ENCODE measurements around the gene FCRL3. TPM values are rescaled to one million over a fixed set of nuclear protein-coding genes. Genes with fewer than 3 reads are reported as not detected.

Gene FCRL3
- total RNA-seq, 1 donor from 2014 or later, result not detected

GRCh38 chr1:157646144-157646543, 54.4 kb downstream of the FCRL3 start:
- H3K4me3 ChIP-seq, result no peak overlapping the region
- no peaks in the 10 kb centered on the region for H3K9me3 ChIP-seq
- no peak overlapping the region for H3K27ac ChIP-seq
- no peak for DNase-seq (ENCODE audit: extremely low spot score in 2 of 2)
- intact Hi-C loops (cut with DNase I), result no loop called here
- TF ChIP-seq POLR2A (IDR thresholded peaks at IDR 0.05), result no peak
- TF ChIP-seq POLR2AphosphoS5 (IDR thresholded peaks at IDR 0.05; ENCODE audit: insufficient read depth in 1 of 2, low read depth in 1 of 2), result no peak
- TF ChIP-seq, protein P1, sequence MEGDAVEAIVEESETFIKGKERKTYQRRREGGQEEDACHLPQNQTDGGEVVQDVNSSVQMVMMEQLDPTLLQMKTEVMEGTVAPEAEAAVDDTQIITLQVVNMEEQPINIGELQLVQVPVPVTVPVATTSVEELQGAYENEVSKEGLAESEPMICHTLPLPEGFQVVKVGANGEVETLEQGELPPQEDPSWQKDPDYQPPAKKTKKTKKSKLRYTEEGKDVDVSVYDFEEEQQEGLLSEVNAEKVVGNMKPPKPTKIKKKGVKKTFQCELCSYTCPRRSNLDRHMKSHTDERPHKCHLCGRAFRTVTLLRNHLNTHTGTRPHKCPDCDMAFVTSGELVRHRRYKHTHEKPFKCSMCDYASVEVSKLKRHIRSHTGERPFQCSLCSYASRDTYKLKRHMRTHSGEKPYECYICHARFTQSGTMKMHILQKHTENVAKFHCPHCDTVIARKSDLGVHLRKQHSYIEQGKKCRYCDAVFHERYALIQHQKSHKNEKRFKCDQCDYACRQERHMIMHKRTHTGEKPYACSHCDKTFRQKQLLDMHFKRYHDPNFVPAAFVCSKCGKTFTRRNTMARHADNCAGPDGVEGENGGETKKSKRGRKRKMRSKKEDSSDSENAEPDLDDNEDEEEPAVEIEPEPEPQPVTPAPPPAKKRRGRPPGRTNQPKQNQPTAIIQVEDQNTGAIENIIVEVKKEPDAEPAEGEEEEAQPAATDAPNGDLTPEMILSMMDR (IDR thresholded peaks at IDR 0.05), result no peak
- no peaks in the 10 kb centered on the region for H3K27me3 ChIP-seq
- no peaks in the 10 kb centered on the region for H3K36me3 ChIP-seq
- H3K4me1 ChIP-seq, result no peaks in the 10 kb centered on the region

- Histone ChIP-seq H3K9me3 (no peaks in the 10 kb centered on the region), H3K4me3 (no peak overlapping the region), H3K4me1 (no peaks in the 10 kb centered on the region), H3K36me3 (no peaks in the 10 kb centered on the region), H3K27me3 (no peaks in the 10 kb centered on the region), H3K27ac (no peak overlapping the region)
- intact Hi-C loops (cut with DNase I), result no loop called here
- TF ChIP-seq POLR2AphosphoS5 (IDR thresholded peaks at IDR 0.05; ENCODE audit: insufficient read depth in 1 of 2, low read depth in 1 of 2), result no peak
- no peak for DNase-seq (ENCODE audit: extremely low spot score in 2 of 2)
Measured at GRCh38 chr1:157641177-157641576, 59.4 kb downstream of the FCRL3 start.

DNA sequence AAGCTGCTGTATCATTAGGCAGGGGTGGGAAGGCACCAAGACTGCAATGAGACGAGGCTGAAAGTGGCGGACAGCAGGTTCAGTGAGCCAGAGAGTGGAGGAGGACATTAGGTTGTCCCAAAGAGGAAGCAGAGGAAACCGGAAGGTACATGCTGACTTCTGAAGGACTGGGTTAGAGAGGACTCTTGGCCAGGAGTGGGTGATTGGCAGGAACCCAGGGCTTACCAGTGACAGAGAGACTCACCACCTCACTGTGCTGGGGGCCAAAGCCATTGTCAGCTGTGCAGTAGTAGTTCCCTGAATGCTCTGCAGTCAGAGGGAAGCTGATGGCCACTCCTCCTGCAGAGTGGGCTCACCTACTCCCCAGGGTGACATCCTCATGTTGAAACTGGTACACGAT, 60.8 kb downstream of the FCRL3 start:
- Histone ChIP-seq H3K27ac (no peak overlapping the region), H3K27me3 (no peaks in the 10 kb centered on the region), H3K4me1 (no peaks in the 10 kb centered on the region), H3K9me3 (no peaks in the 10 kb centered on the region), H3K4me3 (no peak overlapping the region), H3K36me3 (no peaks in the 10 kb centered on the region)
- intact Hi-C loops (cut with DNase I), result no loop called here
- no peak for DNase-seq (ENCODE audit: extremely low spot score in 2 of 2)
- TF ChIP-seq, protein P1 (IDR thresholded peaks at IDR 0.05), result no peak
- TF ChIP-seq POLR2A (IDR thresholded peaks at IDR 0.05), result no peak

DNA sequence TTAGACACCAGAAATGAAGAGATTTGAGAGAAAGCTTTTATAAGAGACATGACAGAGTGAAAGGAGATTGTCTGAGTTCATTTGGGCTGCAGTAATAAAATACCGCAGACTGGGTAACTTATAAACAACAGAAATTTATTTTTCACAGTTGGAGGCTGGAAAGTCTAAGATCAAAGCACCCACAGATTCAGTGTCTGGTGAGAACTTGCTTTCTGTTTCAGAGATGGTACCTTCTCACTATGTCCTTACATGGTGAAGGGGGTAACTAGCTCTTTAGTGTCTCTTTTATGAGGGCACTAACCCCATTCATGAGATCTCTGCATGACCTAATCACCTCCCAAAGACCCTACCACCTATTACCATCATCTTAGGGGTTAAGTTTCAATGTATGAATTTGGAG, 71.8 kb downstream of the FCRL3 start:
- Histone ChIP-seq H3K4me3 (no peak overlapping the region), H3K27me3 (no peaks in the 10 kb centered on the region), H3K4me1 (no peaks in the 10 kb centered on the region), H3K27ac (no peak overlapping the region), H3K36me3 (no peaks in the 10 kb centered on the region), H3K9me3 (no peaks in the 10 kb centered on the region)
- no peak for DNase-seq (ENCODE audit: extremely low spot score in 2 of 2)
- intact Hi-C loops (cut with DNase I), result no loop called here
- no peak for TF ChIP-seq POLR2A (IDR thresholded peaks at IDR 0.05)
- TF ChIP-seq, protein P1 (IDR thresholded peaks at IDR 0.05), result no peak
- no peak for TF ChIP-seq POLR2AphosphoS5 (IDR thresholded peaks at IDR 0.05; ENCODE audit: insufficient read depth in 1 of 2, low read depth in 1 of 2)

Other genes starting within 250 kb of the FCRL3 start
- gene FCRL5, start 148.3 kb downstream of the FCRL3 start, total RNA-seq, result 0.49 TPM
- not detected for gene FCRL4, start 102.7 kb downstream of the FCRL3 start, total RNA-seq
- not detected for gene FCRL2, start 76.4 kb upstream of the FCRL3 start, total RNA-seq
- 0.49 TPM for gene FCRL1, start 119.4 kb upstream of the FCRL3 start, total RNA-seq
- not detected for gene CD5L, start 141.0 kb upstream of the FCRL3 start, total RNA-seq